Superior temporal gyrus (tissue), 1 donor: ENCODE results near the gene GZMM.

Experiments
- DNase-seq: peaks from one replicate; pipeline ENCODE4 v3.0.0-alpha.2; 2016; ENCODE audit errors: extremely low spot score

The GZMM gene

DNA sequence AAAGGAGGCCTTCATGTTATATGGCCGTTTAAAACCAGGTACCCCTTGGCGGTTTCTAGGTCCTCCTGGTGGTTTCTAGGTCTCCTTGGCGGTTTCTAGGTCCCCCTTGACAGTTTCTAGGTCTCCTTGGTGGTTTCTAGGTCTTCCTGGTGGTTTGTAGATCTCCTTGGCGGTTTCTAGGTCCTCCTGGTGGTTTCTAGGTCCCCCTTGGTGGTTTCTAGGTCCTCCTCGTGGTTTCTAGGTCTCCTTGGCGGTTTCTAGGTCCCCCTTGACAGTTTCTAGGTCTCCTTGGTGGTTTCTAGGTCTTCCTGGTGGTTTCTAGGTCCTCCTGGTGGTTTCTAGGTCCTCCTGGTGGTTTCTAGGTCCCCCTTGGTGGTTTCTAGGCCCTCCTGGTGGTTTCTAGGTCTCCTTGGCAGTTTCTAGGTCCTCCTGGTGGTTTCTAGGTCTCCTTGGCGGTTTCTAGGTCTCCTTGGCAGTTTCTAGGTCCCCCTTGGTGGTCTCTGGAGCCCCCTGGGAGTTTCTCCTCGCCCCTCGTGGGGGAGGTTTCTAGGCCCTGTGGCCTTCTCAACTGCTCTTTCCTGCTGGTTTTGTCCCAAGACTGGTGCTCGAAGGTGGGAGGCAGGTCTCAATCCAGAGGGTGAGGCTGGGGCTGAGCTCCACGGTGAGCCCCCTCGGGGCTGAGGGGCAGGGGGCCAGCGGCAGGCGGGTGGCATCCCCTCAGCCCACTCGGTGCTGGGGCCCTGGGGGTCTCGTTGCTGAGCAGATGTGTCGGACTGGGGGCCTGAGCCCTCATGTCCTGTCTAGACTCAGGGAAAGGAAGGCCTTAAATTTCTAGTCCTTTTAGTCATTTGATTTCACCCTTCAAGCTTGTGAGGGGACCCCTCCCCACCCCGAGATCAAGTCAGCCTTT is 53.8 kb downstream of the GZMM start:
- no peak for DNase-seq
